Measurements from ENCODE around the gene TCAF1. TPM values are rescaled to one million over a fixed set of nuclear protein-coding genes. Genes with fewer than 3 reads are reported as not detected.

Gene TCAF1
- total RNA-seq, 1 donor: 95.4 TPM

DNA sequence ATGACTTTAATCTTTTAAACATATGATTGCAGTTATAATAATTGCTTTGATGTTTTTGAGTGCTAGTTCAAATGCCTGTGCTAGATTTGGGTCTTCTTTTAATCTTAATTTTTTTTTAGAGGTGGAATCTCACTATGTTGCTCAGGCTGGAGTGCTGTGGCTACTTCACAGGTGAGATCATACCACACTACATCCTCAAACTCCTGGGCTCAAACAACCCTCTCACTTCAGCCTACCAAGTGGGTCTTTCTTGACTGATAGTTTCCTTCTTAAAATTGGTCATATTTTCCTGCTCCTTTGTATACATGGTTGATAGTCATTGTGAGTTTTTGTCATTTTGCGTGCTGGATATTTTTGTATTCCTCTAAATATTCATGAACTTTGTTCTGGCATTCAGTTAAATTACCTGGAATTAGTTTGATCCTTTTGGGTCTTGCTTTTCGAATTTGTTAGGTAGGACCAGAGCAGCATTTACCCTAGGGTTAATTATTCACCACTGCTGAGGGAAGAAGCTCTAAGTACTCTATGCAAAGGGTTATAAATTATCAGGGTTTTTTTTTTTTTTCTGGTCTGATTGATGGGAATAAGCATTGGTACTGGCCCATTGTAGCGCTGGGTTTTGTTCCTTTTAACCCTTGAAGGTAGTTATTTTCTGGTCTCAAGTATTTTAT lies 12.1 kb upstream of the TCAF1 start:
- DNase-seq (ENCODE audit: low read depth): no peak
- no peak overlapping the region for H3K4me3 ChIP-seq (ENCODE audit: low read depth, low read length)
- TF ChIP-seq, protein P1, sequence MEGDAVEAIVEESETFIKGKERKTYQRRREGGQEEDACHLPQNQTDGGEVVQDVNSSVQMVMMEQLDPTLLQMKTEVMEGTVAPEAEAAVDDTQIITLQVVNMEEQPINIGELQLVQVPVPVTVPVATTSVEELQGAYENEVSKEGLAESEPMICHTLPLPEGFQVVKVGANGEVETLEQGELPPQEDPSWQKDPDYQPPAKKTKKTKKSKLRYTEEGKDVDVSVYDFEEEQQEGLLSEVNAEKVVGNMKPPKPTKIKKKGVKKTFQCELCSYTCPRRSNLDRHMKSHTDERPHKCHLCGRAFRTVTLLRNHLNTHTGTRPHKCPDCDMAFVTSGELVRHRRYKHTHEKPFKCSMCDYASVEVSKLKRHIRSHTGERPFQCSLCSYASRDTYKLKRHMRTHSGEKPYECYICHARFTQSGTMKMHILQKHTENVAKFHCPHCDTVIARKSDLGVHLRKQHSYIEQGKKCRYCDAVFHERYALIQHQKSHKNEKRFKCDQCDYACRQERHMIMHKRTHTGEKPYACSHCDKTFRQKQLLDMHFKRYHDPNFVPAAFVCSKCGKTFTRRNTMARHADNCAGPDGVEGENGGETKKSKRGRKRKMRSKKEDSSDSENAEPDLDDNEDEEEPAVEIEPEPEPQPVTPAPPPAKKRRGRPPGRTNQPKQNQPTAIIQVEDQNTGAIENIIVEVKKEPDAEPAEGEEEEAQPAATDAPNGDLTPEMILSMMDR (IDR thresholded peaks at IDR 0.05; ENCODE audit: insufficient read depth, low read depth, low read length): no peak

DNA sequence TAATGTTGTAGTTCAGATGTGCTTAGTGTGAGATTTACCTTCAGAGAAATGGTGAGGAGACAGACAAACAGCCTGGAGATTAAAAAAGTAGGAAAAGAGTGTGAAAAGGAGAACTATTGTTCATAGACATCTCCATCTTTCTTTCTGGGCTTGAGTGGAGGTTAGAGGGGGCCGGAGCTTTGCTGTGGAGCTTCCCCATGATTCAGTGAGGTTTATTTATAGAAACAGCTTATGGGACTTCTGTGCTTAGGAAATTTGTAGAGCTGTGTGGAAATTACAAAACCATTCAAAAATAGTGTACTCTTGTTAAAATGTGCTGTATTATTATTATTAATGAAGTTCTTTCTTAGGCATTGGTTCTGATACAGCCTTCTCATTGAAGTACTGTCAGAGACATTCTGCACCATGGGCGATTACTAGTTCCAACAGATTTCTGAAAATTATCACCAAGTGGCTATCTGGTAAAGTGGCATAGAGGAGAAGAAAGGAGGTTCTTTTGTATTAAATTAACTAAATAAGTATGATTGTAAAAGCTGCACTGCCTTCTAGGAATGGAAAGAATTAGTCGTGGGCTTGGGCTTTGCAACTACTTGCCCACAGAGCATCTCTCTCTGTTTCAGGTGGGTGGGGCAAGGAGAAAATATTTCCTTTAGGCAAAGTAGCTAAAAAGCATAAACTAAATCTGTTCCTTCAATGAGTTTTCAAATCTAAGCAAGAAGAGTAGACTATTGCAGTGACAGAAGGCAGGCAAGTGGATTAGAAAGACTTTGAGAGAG lies 8.7 kb upstream of the TCAF1 start:
- TF ChIP-seq, protein P1 (IDR thresholded peaks at IDR 0.05; ENCODE audit: insufficient read depth, low read depth, low read length): no peak
- H3K4me3 ChIP-seq (ENCODE audit: low read depth, low read length): no peak overlapping the region
- DNase-seq (ENCODE audit: low read depth): no peak

DNA sequence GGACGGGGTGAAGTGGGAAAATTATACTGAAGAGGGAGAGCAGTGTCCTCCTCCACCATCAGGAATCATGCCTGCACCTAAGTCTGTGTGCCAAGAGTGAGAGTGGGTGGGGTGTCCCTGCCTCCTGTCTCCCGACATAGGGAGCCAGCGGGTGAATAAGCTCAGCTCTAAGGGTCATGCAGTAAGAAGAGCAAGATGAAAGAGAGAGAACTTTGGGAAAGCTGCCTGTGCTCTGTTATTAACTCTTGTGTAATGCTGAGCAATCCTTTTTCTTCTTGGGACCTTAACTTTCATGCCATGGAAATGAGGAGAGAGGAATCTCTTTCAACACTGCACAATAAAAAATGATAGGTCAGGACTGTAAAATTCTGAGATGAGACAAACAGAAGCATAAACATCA lies 7.9 kb upstream of the TCAF1 start:
- DNase-seq (ENCODE audit: low read depth): peak; percentile 58
- no peak overlapping the region for H3K4me3 ChIP-seq (ENCODE audit: low read depth, low read length)
- TF ChIP-seq, protein P1 (IDR thresholded peaks at IDR 0.05; ENCODE audit: insufficient read depth, low read depth, low read length): no peak

DNA sequence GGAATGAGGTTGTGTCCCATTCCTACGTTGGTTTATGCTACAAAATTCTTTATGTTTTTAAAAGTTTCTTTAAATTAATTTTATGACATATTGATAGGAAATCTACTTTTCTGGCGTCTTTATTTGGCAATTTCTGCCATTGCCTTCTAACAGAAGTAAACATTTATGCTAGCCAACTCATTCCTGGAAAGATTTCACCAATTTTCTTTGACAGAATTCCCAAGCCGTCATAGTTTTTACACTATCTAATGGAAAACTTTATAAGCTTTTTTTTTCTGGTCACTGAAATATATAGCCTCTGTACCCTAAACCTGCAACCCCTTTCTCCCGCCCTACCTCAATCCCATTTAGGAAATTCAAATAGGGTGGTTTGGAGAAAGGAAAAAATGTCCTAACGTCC lies 6.1 kb upstream of the TCAF1 start:
- TF ChIP-seq, protein P1 (IDR thresholded peaks at IDR 0.05; ENCODE audit: insufficient read depth, low read depth, low read length): no peak
- H3K4me3 ChIP-seq (ENCODE audit: low read depth, low read length): no peak overlapping the region
- DNase-seq (ENCODE audit: low read depth): no peak

DNA sequence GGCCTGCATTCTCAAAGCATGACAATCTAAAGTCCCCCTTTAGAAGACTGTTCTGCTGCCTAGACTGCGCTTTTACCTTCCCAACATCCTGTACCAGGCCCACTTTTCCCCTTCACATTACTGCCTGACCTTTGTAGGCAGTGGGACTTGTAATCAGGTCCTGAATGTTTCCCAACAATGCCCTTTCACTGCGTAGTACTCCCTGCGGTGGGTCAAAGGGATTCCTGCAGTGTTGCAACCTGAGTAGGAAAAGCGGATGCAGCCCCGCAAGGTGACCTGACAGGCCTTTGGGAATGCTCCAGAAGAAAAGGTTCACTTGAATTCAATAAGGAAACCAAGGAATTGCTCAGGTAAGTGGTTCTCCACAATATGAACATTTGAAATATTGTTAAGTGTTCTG lies 4.9 kb upstream of the TCAF1 start:
- TF ChIP-seq, protein P1 (IDR thresholded peaks at IDR 0.05; ENCODE audit: insufficient read depth, low read depth, low read length): no peak
- DNase-seq (ENCODE audit: low read depth): no peak
- no peak overlapping the region for H3K4me3 ChIP-seq (ENCODE audit: low read depth, low read length)

DNA sequence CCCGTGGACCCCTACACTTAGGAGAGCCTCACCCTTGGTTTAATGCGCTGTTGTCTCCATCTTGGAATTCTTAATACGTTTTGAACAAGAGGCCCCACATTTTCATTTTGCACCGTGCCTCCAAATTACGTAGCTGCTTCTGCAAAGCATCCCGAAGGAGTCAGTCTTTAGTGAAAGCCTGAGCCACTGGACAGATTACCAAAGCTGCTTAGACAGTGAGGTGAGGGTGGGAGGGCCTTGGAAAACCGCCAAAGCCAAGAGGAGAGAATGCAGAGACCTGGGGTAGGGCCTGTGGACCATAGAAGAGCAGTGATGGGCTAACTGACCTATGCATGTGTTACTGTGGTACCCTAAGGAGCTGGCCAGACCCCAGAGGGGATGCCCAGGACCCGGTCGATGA lies 4.2 kb upstream of the TCAF1 start:
- no peak overlapping the region for H3K4me3 ChIP-seq (ENCODE audit: low read depth, low read length)
- no peak for DNase-seq (ENCODE audit: low read depth)
- TF ChIP-seq, protein P1 (IDR thresholded peaks at IDR 0.05; ENCODE audit: insufficient read depth, low read depth, low read length): no peak

Data from fibroblast of villous mesenchyme (primary cell).